Measurements from ENCODE around the gene ABCC9.

Gene ABCC9

DNA sequence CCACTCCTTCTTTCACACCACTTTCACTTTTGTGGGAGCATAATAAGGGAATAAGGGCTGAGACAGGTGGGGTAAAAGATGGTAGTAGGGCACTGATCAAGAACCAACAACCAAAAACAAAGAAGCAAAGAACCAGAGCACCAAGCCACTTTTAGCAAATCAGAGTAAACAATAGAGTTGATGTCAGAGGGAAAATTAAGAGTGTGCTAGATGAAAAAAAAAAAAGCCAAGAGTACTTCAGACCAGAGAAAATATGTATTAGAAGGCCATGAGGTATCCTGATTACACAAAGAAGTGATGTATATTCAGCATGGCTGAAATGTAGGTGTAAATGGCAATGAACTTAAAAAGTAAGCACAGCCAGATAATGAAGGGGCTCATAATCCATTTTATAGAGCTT lies 75.4 kb downstream of the ABCC9 start:
- no peak for DNase-seq

DNA sequence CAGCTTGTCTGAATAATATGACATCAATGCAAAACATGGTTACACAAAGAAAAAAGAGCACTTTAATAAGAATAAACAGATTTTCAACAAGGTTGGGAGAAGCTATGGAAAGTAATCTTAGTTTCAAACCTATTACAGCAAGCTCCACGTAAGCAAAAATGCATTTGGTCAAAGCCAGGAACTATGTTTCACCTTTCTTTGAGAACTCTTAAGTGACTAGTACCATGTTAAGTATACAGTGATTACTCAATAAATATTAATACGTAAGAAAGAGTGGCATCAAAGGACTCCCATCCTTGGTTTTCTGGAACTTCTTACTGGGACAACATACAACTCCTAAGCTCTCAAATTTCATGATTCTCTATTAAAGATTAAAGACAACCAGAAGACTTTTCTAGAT lies 80.7 kb downstream of the ABCC9 start:
- no peak for DNase-seq

DNA sequence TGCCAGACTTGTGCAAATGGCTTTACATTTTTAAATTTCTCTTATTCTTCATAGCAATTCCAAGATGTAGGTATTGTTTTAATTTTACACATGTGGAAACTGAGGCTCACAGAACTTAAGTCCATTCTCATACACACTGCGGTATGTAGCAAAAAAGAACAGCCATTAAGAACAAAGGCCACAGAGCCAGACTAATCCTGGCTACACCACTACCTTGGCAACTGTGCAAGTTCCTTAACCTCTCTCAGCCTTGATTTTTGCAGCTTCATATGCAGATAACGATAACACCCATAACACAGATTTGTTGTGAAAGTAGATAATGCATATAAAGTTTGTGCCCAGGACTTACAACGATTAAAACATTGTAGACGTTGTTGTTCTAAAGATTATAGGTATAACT lies 81.1 kb downstream of the ABCC9 start:
- no peak for DNase-seq

DNA sequence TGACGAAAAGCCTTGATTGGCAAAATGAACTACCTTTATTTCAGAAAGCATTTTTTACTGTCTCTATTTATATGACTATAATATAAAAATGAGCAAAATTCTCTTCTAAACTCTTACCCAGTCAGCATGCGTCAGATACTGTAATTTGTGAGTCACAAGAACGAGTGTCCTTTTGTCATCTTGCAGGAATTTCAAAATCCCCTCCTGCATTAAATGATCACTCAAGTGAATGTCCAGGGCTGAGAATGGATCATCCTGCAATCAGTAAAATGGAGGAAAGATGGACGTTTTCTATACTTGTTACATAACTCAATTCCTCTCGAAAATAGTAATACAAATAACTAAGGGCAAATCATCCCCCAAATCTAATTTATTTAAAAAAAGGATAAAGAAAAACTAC lies 89.0 kb downstream of the ABCC9 start:
- DNase-seq, result no peak

- no peak for DNase-seq
Observed at GRCh38 chr12:21851151-21851550, 90.1 kb downstream of the ABCC9 start.

GRCh38 chr12:21850419-21850818 lies 90.8 kb downstream of the ABCC9 start:
- DNase-seq, result no peak

GRCh38 chr12:21849878-21850277 lies 91.3 kb downstream of the ABCC9 start:
- DNase-seq, result no peak

GRCh38 chr12:21848192-21848591 lies 93.0 kb downstream of the ABCC9 start:
- DNase-seq, result no peak

DNA sequence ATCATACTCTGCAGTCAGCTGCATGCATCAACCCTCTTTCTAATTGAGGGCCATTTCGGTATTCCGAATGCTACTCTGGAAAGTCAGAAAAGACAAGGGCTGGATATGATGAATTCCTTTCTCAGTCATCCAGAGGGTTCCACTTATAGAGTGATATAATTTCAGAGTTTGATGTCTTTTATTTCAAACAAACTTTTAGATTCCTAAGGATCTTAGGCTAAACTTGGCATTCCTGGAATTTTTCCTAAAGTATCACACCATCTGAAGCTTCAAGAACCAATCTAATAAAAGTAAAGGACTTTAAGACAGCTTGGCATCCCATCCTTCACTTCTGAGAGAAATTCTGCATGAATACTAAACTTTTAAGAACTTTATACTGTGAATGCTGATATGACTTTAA lies 97.4 kb downstream of the ABCC9 start:
- no peak for DNase-seq

GRCh38 chr12:21839776-21840175 lies 101.5 kb downstream of the ABCC9 start:
- no peak for DNase-seq

- DNase-seq, result no peak
Observed at GRCh38 chr12:21837847-21838246, 103.4 kb downstream of the ABCC9 start.

DNA sequence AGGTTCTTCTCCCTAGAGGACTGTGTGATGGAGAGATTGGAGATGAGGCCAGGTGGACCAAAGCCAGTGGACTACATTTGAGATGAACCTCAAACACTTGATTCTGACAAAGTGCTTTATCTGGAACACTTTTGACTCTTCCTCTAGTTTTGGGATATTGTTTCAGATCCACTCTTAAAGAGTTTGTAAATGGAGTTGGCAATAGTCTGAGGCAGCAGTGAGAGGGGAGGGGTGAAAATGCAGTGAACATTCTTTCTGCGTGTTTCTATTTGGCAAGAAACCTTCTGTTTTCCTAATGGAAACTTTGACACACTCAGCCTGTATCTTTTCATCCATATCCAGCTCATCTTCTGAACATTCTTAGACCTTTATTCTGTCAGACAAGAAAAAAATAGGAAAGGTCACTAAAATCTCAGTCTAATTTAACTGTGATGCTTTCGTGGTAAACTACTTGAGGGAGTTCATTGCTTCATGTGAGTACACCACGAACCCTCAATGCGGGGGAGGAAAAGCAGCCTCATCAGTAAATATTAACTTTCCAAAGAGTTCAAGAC lies 109.4 kb downstream of the ABCC9 start:
- no peak for DNase-seq

DNA sequence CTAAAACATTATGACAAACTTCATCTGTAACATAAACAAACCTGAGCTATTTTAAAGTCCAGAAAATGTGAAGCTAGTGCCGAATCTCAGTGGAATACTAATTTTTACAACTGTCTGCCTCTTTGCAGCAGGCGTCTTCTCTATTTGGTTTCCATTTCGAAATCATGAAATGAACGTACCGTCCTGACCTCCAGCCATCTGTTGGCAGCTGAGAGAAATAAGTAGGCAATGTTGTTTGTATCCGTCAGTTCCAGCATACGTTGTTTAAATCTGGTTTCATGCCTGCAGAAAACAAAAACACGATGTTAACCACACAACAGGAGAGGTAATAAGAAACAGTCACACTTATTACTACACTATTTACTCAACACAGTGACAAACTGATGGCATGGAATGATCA lies 112.4 kb downstream of the ABCC9 start:
- DNase-seq, result no peak

- no peak for DNase-seq
Observed at GRCh38 chr12:21828136-21828775, 113.0 kb downstream of the ABCC9 start.

DNA sequence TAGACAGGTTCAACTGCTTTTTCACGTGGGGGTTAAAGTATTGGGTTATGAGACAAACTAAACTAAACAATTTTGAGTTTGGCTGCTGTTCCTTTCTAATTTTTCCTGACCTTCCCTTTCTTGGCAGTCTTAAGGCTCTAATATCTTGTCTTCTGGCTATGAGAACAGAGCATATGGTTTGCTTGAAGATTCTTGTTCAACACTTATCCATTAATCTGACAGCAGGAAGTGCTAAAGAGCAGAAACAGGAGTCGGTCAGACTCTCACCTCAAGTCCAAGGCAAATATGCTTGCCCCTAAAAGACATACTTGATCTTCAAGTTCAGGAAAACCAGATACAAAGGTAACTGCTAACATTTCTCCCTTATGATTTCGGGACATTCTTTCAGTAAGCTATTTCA lies 114.1 kb downstream of the ABCC9 start:
- no peak for DNase-seq

DNA sequence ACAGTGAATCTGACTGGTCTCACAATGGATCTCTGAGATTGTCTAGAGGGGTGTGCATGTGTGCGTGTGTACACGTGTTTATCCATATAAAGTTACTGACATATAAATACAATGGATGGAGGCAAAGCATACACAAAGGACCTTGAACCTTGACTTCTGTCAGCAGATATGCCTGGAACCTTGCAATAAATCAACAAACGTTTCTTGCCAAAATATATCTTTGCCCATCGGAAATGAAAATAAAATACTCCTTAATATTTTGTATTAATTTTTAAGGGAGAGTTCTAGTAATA lies 114.7 kb downstream of the ABCC9 start:
- no peak for DNase-seq

- DNase-seq, result no peak
Observed at GRCh38 chr12:21825886-21826617, 115.2 kb downstream of the ABCC9 start.

DNA sequence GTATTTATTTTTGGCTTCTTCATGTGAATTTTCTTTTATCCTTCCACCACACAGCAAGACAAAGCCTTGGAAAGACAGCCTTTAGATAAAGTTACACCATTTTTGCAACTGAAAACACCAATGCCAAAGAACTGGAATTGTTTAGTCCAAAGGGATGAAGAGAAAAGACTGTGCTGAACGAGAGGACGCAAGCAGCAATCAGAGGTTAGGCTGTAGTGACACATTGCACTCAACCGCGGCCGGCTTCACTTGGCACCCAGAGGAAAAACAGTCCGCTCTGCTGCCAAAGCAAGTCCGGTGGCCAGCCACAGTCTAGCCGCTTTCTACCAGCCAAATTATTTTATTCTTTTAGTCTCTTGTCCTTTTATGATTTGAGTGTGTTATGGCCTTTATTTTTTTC lies 117.6 kb downstream of the ABCC9 start:
- DNase-seq, result no peak

- no peak for DNase-seq
Observed at GRCh38 chr12:21819678-21820077, 121.5 kb downstream of the ABCC9 start.

DNA sequence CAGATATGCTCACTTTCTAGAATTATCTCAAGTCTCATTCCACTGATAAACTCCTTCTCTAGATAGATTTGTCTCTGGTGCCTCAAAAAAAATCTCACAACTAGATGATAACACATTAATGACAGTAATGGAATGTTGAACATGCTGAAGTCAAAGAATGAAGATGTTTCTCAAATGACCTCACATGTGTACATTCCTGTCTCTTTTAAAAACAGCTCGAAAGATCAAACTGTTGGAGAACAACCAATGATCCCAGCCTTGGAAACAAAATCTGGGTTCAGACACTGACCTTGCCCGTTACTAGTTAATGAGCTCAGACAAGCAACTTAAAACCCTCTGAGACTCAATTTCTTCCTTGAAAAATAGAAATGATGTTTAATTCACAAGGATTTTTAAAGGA lies 122.0 kb downstream of the ABCC9 start:
- no peak for DNase-seq

- DNase-seq, result no peak
Observed at GRCh38 chr12:21818627-21819026, 122.6 kb downstream of the ABCC9 start.

DNA sequence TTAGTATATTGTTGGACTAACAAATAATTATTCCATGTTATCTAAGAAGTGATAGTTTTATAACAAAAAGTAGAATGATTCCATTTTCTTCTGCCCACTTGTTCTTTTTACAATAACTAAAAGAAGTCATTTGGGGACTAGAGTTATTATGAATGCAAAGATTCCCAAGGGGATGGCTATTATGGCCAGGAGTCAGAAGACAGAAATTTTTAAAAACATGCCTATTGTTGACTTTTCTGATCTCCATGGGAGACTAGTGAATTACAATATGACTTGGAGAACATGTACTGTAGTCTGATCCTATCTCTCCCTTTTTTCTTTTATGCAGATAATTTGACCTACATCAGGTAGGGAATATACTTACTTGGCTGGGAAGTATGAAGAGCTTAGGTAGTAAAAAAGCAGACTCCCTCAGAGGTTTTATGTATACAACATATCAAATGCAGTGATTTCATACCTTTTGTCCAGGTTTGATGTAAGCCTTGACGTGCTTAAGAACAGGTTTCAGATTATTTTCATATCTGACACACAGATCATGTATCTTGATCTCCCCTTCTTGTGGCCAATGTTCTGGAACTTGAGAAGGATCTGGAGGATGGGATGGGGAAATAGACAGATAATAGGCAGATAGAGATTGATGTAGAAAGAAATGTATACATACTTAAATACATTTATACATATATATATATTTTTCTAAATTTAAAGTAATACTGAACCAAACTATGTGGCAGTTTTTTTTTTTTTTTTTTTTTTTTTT lies 125.7 kb downstream of the ABCC9 start:
- no peak for DNase-seq

DNA sequence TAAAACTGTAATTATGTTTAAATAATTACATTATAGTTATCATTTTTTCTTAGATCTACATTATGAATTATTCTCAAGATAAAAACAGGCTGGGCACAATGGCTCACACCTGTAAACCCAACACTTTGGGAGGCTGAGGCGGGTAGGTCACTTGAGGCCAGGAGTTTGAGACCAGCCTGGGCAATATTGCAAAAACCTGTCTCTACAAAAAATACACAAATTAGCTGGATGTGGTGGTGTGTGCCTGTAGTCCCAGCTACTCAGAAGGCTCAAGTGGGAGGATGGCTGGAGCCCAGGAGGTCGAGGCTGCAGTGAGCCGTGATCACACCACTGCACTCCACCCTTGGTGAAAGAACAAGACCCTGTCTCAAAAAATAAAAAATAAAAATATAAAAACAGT lies 126.4 kb downstream of the ABCC9 start:
- DNase-seq, result no peak

DNA sequence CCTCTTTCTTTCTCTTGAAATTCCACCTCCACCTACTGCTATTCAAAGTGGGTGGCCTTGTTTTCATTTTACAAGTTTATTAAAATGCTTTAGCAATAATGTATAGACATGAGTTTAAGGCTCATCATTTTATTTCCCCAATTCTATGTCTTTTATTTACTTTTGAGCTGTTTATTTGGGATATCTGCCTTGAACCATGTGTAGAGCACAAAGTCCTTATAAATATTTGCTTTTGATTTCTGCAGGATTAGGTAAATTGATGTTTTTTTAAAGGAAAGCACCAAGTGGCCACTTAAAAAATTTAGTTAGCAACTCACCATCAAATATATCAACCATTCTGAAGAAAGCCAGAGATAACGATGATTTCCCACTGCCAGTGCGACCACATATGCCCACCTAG lies 126.9 kb downstream of the ABCC9 start:
- DNase-seq, result no peak

Data from stimulated activated naive CD4-positive, alpha-beta T cell (primary cell).